NAMALWA (cell line): ENCODE results near the gene SEMA5A.

Experiments used
- DNase-seq: peaks from one replicate; pipeline ENCODE4 v3.0.0-alpha.2; 2015; ENCODE audit warnings: low spot score

The SEMA5A gene

DNA sequence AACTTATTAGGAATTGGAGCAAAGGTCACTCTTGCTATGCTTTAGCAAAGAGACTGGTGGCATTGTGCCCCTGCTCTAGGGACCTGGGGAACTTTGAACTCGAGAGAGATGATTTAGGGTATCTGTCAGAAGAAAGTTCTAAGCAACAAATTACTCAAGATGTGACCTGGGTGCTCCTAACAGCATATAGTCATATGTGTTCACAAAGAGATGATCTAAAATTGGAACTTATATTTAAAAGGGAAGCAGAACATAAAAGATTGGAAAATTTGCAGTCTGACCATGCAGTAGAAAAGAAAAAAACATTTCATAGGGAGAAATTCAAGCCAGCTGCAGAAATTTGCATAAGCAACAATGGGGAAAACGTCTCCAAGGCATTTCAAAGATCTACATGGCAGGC, 68.3 kb downstream of the SEMA5A start:
- no peak for DNase-seq

DNA sequence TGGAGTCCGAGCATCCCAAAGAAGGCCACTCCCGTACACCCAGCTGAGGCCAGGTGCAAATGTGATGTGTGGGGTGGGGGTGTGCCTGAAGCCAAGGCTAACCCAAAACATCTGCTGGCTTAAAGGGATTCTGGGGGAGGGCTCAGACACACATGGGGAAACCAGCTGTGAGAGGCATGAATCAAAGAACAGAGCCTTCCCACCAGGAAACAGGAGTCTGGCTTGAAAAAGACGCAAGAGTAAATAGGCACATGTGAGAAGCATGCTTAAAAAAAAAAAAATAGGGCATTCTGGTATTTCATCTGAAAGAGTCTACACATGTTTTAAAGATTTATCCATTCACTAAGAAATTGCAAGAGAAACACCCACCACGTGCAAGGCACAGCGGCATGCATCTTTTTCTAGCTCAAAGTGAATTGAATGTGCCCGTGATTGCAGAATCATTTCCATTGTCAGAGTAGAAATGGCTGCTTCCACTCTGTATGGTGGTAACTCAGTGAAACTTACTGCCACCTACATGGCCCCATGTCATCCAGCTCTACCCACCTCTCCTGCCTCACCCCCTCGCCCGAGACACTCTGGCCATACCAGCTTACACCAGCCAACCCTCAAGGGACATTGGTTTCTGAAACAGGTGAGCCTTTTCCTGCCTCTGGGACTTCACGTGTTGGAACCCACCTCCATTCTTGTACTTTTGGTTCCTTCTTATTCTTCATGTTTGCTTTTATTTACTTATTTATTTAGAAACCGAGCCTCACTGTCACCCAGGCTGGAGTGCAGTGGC, 71.5 kb downstream of the SEMA5A start:
- no peak for DNase-seq

DNA sequence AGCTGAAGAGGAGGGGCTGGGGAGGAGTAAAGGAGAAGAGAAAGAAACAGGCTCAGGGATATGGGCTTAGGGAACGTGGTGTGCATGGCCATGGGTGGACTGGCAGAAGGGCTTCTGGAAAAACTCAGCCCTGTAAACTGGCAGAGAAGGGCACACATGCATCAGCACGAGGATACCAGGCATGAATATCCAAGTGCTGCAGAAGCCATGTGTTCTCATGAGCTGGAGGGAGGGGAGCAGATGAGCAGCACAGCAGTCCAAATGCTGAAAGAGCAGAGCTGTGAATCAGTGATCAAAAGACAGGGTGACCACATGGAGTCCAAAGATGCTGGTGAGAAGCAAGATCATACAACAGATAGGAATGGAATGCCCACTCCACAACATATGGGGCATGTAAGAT, 72.3 kb downstream of the SEMA5A start:
- DNase-seq = no peak

DNA sequence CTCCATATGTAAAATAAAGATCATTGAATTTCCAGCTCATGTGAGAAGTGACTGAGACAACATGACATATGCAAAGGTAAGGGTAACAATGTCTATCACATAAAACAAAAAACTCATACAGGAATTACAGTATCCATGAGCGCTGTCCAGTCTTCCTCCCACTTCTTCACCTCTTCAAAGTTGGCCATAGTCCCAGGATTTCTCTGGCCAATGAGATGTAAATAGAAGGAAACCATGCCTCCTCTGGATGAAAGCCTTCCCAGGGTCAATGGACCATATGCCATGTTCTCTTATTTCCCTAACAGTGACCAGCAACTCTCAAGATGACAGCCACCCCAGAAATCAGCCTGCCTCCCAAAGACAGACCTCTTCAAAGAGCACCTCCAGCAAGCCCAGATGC, 75.5 kb downstream of the SEMA5A start:
- DNase-seq = no peak

DNA sequence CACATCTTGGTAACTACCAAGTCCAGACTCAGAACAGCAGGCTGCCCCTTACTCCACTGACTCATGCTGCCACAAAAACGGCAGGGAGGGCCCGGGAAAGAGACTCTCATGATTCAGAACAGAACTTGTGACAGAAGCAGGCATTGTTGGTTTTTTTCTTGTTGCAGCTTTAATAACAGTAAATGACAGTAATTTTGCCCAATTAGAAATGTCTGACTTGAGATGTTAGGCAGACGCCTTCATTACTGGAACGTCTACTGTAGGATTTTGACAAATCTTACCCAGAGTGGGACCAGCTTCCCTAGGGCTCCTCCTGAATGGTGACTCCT, 77.9 kb downstream of the SEMA5A start:
- no peak for DNase-seq

DNA sequence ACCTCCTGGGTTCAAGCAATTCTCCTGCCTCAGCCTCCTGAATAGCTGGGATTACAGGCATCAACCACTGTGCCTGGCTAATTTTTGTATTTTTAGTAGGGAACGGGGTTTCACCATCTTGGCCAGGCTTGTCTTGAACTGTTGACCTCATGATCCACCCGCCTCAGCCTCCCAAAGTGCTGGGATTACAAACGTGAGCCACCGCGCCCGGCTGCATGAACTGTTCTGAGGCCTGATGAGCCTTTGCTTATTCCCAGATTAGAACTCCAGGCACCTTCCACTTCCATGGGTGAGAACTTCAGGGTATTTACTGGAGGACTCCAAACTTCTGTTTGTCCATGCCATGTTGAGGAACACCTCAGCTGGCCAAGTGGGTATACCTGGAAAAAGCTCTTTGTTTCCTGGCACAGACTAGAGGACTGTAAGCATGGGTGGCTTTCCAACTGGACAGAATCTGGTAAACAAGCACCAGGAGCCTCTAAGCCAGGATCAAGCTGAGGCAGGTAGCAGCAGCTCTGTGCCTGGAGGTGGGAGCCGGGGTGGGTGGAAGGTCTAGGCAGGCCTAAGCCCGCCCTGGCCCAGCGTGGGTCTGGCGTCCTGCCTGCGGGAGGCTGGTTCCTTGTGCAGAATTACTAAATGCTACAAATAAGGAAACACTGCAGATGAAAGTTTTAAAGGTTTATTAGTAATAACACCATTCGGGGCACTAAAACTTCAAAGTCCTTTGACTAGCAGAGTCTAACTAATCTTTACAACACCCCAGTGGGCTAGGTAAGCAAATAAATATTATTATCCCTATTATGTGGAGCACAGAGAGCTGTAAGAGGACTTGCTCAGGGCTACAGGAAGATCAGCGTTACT, 78.4 kb downstream of the SEMA5A start:
- no peak for DNase-seq

DNA sequence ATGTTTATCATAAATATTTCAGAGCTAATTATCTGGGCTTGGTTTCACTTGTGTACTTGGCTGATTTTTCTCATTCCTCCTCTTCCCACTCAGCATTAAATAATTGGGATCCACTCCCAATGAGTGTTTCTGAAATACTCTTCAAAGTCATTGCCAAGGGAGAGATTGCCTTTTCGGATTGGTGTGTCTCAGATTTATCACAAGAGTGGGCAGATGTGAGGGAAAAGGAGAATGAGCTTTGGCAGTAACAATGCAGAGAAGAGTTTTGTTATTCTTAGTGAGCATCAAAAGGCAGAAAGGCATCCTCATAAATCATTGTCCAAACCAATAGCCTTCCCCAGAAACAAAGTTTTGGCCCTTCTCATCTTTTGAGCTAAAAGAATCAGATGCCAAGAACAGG, 79.2 kb downstream of the SEMA5A start:
- no peak for DNase-seq

DNA sequence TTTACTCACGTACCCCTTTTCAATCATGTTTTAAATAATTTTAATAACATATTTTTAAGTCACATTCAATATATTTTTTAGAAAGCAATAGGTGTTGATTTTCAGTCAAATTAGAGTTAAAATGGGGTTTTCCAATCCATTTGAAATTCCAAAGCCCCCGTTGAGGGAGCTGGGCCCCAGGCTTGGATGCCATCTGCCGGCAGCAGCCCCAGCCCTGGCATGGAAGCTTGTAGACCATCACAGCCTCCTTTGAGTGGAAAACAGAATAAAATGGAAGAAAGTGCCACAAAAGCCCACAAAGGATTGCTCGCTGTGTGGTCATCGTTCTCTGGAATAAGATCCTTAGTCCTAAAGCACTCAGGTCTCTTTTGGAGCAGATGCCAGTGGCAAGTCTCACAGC, 81.4 kb downstream of the SEMA5A start:
- DNase-seq = no peak

DNA sequence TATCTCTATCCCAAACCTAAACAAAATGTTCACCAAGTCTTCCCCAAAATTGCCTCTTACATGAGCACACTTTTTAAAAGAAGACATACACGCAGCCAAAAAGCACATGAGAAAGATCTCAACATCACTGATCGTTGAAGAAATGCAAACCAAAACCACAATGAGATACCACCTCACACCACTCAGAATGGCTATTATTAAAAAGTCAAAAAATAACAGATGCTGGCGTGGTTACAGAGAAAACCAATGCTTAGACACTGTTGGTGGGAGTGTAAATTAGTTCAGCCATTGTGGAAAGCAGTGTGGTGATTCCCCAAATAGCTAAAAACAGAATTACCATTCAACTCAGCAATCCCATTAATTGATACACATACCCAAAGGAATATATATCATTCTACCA, 83.8 kb downstream of the SEMA5A start:
- no peak for DNase-seq

DNA sequence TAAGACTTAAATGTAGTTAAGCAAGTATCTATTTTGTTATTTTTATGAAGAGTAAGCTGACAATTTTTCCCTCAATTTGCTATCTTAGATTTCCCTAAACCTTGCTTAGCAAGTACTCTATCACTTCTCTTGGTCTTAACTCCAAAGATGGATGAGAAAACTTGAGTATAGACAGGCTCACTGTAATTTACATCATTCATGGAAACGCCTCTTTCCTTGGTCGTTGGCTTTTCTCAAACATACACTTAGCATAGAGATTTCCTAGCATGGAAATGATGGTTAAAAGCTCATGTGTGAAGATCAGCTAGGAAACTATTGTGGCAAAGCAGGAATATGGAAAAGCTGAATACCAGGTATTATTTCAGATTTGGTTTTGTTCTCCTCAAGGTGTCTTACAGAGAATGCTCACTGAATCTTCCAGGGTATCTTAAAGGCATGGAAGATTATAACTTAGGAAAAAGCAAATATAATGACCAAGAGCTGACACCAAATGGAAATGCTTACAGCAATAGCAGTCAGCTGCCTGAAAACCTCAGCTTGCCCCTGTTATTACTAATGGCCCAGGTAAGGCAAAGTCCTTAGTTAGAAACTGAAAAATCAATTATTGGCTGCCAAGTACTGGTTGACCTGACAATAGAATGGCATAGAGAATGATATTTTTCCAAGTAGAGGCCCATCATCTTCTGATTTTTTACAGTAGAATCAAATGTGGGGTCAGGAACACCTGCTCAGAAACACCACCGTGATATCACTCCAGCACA, 84.8 kb downstream of the SEMA5A start:
- DNase-seq = no peak

DNA sequence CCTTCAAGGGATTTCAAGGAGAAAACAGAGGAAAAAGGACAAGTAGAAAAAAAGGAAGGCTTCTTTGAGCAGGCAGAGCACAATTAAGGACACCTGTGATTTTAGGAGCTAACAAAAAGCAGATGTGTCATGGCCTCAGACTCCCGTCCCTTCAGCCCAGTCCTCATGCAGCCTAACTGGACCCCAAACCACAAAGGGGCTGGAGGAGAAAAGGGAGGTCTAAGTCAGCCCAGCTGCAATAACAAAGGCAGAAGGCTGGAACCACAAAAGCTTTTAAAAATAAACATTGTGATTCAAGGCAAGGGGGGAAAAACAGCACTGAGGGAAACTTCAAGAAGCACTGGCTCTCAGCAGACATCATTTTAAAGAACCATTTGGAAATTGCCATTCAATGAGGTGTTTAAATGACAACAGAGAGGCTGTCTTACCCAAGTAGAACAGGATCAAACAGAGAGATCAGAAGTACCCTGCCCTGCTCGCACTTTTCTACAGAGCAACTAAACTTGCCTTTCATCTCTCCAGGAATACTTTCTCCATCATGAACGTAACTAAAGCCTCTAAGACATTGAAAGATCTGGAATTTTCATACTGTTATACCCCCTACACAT, 89.3 kb downstream of the SEMA5A start:
- DNase-seq = no peak

DNA sequence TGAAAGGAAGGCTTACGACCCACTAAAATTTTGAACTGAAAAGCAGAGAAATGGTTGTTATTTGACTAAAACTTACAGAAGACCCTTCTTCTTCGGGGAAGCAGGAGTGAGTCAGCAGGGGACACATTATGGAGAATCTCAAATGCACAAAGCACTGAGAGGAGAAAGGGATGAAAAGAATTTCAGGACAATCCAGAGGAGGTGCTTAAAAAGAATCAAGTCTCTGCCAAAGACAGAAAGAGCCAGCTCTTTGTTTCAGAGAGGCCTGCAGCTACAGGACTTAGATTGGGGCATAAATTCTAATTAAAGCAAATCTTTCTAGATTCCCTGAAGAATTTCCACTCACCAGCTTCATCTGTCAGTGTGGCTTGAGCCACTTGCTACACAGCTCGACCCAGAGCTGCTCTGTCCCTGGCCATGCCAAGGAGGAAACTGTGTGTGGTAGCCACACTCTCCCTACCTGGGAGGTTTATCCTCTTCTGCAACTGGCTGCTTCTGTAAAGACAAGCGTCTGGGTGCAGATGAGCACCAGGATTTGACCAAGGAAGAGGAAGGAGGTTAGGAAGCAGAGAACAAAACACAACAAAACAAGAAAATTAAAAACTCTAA, 89.9 kb downstream of the SEMA5A start:
- DNase-seq = no peak

DNA sequence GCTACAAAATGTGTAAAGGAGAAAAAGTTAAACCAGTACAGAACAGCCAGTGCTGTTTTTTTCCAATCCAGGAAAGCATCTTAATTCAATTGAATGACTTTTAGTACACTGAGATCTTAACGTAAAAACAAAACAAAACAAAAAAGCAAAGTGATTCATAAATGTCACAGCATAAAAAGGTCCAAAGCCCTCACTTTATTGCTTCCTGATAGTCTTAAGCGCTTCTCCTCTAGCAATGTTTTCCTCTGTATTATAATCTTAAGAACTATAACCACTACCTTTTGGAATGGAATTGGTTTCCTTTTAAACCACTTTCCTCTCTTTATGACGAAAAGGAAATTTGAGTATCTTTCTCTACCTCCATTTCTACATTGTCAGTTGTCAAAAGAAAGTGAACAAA, 91.4 kb downstream of the SEMA5A start:
- DNase-seq = no peak

DNA sequence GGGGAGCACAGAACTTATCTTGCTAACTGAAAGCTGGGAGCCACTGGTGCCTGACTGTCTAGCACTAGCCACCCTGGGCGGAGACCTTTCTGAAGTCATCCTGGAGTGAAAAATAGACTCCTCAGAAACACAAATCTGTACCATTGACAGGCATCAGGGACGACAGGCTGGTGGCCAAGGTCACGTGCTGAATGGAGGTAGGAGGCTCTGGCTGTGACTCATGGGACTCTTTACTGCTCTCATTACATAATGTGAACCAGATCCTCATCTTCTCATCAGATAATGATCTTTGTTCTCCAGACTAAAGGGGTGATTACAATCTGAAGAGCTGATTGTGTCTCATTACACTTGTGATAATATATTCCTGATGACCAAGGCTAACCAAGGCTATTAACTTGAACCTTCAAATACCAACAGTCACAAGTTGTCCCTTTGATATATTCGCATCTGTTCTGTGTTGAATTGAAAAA, 91.8 kb downstream of the SEMA5A start:
- no peak for DNase-seq

DNA sequence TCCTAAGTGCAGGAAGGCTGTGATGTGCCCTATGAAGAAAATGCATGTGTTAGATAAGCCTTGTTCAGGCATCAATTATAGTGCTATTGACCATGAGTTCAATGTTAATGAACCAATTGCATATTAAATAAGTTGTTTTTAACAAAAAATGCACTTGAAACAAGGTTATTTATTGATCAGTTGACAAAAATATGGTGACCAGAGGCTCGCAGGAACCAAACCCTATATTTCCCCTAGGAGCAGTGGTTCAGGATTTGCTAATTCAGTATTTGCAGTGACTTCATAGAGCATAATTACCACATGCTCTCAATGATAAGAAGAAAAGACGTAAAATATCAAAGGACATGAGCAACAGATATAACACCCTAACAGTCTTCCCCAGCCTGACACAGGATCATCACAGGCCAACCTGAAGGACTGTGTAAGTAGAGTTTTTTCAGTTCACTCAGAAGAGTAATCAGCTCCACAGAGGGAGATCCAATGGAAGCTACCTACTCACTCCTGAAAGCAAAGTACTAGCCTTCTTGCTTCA, 92.3 kb downstream of the SEMA5A start:
- no peak for DNase-seq

DNA sequence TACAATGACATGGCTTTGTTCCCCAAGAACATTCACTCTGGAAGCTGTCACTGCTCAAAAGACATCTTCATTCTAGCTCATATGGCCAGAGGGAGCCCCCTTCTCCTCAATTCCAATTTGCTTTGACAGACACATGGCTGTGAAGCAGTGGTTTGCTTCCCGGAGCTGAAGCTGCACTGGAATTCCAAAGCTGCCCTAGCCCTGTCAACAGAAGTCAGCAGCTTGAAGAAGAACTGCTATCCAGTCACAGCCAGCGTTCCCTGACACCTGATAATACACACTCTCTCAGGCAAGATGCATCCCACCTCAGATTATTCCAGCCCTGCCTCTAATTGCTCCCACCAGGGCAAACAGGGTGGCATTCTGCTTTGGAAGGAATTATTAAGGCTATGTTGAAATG, 93.7 kb downstream of the SEMA5A start:
- no peak for DNase-seq

DNA sequence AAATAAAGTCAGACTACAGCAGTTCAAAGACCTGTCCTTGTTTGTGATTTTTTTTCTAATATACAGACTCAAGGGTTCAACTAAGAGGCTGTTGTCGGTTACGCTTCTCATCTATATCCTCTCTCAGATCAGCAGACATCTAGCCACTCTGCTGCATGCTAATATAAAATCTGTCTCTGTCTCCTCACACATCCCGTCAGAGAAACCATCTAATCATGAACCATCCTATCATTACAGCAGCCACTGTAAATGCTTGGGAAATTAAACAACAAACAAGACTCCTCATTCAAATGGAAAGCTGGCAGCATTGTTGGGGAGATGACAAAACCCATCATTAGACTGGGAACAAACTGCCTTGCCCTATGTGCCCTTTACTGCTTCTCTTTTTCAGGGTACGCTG, 94.8 kb downstream of the SEMA5A start:
- no peak for DNase-seq

DNA sequence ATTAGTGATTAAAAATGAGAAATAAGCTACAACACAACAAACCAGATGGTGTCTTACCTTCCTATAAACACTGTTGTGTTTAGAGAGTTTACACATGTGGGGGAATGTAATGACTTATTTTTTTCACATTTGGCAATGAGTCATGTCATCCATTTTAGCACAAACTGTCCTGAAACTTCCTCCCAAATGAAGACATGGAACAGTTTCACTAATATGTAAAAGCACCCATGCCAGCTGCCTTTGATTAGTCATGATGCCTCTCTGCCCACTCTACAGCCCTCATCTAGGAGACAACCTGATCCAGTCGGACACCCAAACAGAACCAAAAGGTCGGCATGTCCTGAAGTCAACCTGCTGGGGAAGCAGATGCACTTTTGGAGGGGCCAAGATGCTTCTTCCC, 98.2 kb downstream of the SEMA5A start:
- no peak for DNase-seq

DNA sequence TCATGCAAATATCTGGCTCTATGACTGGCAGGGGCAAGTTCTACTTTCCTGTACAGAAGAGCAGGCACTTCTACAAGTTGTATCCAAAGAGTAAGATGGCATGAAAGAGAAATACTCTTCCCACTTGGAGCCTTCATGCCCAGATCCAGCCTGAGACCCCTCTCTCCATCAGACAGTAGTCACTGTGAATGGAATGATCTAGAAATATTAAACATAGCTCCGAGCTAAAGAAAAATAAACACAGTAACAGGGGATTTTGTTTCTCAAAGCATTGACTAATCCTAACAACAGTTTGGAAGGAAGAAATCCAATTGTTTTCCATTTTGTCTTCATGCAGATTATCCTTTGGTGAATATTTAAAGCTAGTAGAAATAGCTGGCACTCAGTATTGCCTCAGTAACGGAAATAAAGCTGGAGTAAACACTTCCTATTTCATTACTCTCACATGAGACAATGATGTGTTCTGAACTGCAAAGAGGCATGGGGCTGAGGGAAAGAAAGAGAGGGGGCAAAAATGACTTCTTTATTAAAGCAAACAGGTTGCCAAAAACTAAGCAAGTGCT, 100.0 kb downstream of the SEMA5A start:
- no peak for DNase-seq

DNA sequence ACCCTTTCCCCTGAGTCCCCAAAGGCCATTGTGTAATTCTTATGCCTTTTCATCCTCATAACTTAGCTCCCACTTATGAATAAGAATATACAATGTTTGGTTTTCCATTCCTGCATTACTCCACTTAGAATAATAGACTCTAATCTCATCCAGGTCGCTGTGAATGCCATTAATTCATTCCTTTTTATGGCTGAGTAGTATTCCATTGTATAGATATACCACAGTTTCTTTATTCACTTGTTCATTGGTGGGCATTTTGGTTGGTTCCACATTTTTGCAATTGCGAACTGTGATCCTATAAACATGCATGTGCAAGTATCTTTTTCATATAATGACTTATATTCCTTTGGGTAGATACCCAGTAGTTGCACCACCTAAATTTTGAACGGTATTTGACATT, 101.5 kb downstream of the SEMA5A start:
- no peak for DNase-seq

DNA sequence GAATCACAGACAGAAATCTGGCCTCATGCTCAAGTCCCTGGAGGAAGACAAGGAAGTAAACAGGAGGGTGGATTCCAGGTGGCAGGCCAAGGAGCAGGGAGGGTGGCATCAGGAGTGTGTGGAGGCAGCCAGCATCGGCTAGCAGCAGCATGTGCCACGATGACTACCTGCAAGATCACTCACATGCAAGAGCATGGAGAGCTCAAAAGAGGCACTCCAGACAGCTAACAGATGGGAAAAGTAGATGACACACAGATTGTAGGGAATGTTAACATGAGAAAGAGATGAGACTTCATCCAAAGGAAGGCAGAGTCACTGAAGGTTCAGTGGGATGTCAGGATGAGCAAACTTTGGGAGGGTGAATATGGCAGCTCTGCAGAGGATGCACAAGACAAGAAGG, 104.3 kb downstream of the SEMA5A start:
- no peak for DNase-seq
